ENCODE results near the gene GPD1L. TPM values are rescaled to one million over a fixed set of nuclear protein-coding genes. Genes with fewer than 3 reads are reported as not detected.

Gene GPD1L
- total and polyA plus RNA-seq, 2 of the 13 experiments (the other 11 are each of a cell fraction or from before 2014, with no cell fraction given) = 4.9 to 13.7 TPM

DNA sequence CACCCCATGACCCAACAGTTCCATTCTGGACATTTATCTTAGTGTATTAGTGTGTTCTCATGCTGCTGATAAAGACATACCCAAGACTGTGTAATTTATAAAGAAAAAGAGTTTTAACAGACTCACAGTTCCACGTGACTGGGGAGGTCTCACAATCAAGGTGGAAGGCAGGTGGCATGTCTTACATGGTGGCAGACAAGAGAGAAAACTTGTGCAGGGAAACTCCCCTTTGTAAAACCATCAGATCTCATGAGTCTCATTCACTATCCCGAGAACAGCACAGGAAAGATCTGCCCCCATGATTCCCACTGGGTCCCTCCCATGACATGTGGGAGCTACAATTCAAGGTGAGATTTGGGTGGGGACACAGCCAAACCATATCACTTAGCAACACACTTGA lies 21.6 kb upstream of the GPD1L start:
- ChIA-PET CTCF (ENCODE audit: low intra/inter-chr PET ratio, low total read pairs) (no interaction called here), POLR2A (no interaction called here)
- H3K27me3 ChIP-seq (ENCODE audit: control insufficient read depth in 1 of 2, insufficient read depth in 2 of 2, low read length in 2 of 2) = peaks cover 4 to 20% of the 10 kb centered on the region in 2 experiments; a peak in 4 of 5 replicates
- H3K79me2 ChIP-seq (ENCODE audit: insufficient read depth, low read length) = no peaks in the 10 kb centered on the region
- H3K4me2 ChIP-seq (ENCODE audit: low read depth, low read length) = no peak overlapping the region
- H3K27ac ChIP-seq (ENCODE audit: extremely low read length, insufficient read depth, low read length) = no peak overlapping the region
- H2AFZ ChIP-seq (ENCODE audit: low read length) = no peak overlapping the region
- in situ Hi-C loops (cut with HindIII; ENCODE audit: extremely low pct_ligation_motif_present, low pct_unique_long_range_greater_than_20kb) (no loop called here), intact Hi-C loops (cut with micrococcal nuclease; ENCODE audit: unreplicated experiment) (no loop called here)
- WGBS (ENCODE audit: low lambda C conversion rate) = 51% methylated on average over 2 of the region's 2 CpGs
- BruUV-seq (replicated peaks) = no TSS peak
- DNase-seq (ENCODE audit: low spot score) (no peak), ATAC-seq (no peak), FAIRE-seq (no peak)
- H3K4me3 ChIP-seq (replicated peaks in 1 of 3; ENCODE audit: insufficient read depth in 1 of 3, low read depth in 2 of 3, low read length in 3 of 3) = no peak overlapping the region
- no peaks in the 10 kb centered on the region for H4K20me1 ChIP-seq (ENCODE audit: insufficient read depth, low read length)
- H3K9ac ChIP-seq (ENCODE audit: insufficient read depth, low read depth, low read length) = no peak overlapping the region
- no peaks in the 10 kb centered on the region for H3K9me3 ChIP-seq (ENCODE audit: low read length)
- H3K36me3 ChIP-seq (replicated peaks in 1 of 2; ENCODE audit: control insufficient read depth in 1 of 2, insufficient read depth in 2 of 2, low read length in 2 of 2) = no peaks in the 10 kb centered on the region
- H3K4me1 ChIP-seq (ENCODE audit: insufficient read depth, low read length) = peaks cover 13% of the 10 kb centered on the region; the same call in 1 of the 2 replicates
- TF ChIP-seq ZNF615 (CRISPR knock-in tag; IDR thresholded peaks at IDR 0.05; ENCODE audit: borderline replicate concordance) (no peak), EP300 (IDR thresholded peaks at IDR 0.05; ENCODE audit: low read depth in 2 of 2, low read length in 2 of 2) (no peak), EP300 (CRISPR knock-in tag; IDR thresholded peaks at IDR 0.05; ENCODE audit: borderline replicate concordance) (no peak), ZNF775 (CRISPR knock-in tag; IDR thresholded peaks at IDR 0.05; ENCODE audit: borderline replicate concordance) (no peak), TCF12 (IDR thresholded peaks at IDR 0.05) (no peak), TCF12 (CRISPR knock-in tag; IDR thresholded peaks at IDR 0.05) (no peak), ZNF335 (CRISPR knock-in tag; IDR thresholded peaks at IDR 0.05) (no peak), TIGD3 (CRISPR knock-in tag; IDR thresholded peaks at IDR 0.05; ENCODE audit: borderline replicate concordance) (no peak), HNRNPL (IDR thresholded peaks at IDR 0.05; ENCODE audit: low read depth, low read length) (no peak), ZMYM4 (CRISPR knock-in tag; IDR thresholded peaks at IDR 0.05) (no peak), SIX4 (CRISPR knock-in tag; IDR thresholded peaks at IDR 0.05) (no peak), SIN3B (IDR thresholded peaks at IDR 0.05; ENCODE audit: low read length) (no peak), NFYC (CRISPR knock-in tag; IDR thresholded peaks at IDR 0.05) (no peak), SMC3 (IDR thresholded peaks at IDR 0.05; ENCODE audit: low read length) (no peak), PAF1 (CRISPR knock-in tag; IDR thresholded peaks at IDR 0.05) (no peak)
- TF ChIP-seq, protein P1, sequence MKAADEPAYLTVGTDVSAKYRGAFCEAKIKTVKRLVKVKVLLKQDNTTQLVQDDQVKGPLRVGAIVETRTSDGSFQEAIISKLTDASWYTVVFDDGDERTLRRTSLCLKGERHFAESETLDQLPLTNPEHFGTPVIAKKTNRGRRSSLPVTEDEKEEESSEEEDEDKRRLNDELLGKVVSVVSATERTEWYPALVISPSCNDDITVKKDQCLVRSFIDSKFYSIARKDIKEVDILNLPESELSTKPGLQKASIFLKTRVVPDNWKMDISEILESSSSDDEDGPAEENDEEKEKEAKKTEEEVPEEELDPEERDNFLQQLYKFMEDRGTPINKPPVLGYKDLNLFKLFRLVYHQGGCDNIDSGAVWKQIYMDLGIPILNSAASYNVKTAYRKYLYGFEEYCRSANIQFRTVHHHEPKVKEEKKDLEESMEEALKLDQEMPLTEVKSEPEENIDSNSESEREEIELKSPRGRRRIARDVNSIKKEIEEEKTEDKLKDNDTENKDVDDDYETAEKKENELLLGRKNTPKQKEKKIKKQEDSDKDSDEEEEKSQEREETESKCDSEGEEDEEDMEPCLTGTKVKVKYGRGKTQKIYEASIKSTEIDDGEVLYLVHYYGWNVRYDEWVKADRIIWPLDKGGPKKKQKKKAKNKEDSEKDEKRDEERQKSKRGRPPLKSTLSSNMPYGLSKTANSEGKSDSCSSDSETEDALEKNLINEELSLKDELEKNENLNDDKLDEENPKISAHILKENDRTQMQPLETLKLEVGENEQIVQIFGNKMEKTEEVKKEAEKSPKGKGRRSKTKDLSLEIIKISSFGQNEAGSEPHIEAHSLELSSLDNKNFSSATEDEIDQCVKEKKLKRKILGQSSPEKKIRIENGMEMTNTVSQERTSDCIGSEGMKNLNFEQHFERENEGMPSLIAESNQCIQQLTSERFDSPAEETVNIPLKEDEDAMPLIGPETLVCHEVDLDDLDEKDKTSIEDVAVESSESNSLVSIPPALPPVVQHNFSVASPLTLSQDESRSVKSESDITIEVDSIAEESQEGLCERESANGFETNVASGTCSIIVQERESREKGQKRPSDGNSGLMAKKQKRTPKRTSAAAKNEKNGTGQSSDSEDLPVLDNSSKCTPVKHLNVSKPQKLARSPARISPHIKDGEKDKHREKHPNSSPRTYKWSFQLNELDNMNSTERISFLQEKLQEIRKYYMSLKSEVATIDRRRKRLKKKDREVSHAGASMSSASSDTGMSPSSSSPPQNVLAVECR (CRISPR knock-in tag; IDR thresholded peaks at IDR 0.05; ENCODE audit: borderline replicate concordance) = no peak
- TF ChIP-seq, protein P2, sequence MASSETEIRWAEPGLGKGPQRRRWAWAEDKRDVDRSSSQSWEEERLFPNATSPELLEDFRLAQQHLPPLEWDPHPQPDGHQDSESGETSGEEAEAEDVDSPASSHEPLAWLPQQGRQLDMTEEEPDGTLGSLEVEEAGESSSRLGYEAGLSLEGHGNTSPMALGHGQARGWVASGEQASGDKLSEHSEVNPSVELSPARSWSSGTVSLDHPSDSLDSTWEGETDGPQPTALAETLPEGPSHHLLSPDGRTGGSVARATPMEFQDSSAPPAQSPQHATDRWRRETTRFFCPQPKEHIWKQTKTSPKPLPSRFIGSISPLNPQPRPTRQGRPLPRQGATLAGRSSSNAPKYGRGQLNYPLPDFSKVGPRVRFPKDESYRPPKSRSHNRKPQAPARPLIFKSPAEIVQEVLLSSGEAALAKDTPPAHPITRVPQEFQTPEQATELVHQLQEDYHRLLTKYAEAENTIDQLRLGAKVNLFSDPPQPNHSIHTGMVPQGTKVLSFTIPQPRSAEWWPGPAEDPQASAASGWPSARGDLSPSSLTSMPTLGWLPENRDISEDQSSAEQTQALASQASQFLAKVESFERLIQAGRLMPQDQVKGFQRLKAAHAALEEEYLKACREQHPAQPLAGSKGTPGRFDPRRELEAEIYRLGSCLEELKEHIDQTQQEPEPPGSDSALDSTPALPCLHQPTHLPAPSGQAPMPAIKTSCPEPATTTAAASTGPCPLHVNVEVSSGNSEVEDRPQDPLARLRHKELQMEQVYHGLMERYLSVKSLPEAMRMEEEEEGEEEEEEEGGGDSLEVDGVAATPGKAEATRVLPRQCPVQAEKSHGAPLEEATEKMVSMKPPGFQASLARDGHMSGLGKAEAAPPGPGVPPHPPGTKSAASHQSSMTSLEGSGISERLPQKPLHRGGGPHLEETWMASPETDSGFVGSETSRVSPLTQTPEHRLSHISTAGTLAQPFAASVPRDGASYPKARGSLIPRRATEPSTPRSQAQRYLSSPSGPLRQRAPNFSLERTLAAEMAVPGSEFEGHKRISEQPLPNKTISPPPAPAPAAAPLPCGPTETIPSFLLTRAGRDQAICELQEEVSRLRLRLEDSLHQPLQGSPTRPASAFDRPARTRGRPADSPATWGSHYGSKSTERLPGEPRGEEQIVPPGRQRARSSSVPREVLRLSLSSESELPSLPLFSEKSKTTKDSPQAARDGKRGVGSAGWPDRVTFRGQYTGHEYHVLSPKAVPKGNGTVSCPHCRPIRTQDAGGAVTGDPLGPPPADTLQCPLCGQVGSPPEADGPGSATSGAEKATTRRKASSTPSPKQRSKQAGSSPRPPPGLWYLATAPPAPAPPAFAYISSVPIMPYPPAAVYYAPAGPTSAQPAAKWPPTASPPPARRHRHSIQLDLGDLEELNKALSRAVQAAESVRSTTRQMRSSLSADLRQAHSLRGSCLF (CRISPR knock-in tag; IDR thresholded peaks at IDR 0.05; ENCODE audit: borderline replicate concordance) = no peak
